Astrocyte of the cerebellum (primary cell): ENCODE measurements around the gene SPOCK1.

Experiments used
- DNase-seq: peaks from one replicate; pipeline ENCODE4 v3.0.0-alpha.2; 2011; ENCODE audit warnings: low read depth
- H3K4me3 ChIP-seq: 2 replicates; pipeline ENCODE4 v1.5.1; 2011; ENCODE audit warnings: mild to moderate bottlenecking, low read depth, low read length, moderate library complexity
- in situ Hi-C: cut with HindIII; loops from 2 replicates; pipeline ENCODE4 v1.10.0; 2017; ENCODE audit warnings: low sequenced_read_pairs
- TF ChIP-seq, protein P1 (sequence below): IDR thresholded peaks from 2 replicates; pipeline ENCODE4 v1.5.1; 2012; ENCODE audit warnings: low read length, low read depth, moderate library complexity, mild to moderate bottlenecking; ENCODE audit errors: missing control alignments

The SPOCK1 gene

DNA sequence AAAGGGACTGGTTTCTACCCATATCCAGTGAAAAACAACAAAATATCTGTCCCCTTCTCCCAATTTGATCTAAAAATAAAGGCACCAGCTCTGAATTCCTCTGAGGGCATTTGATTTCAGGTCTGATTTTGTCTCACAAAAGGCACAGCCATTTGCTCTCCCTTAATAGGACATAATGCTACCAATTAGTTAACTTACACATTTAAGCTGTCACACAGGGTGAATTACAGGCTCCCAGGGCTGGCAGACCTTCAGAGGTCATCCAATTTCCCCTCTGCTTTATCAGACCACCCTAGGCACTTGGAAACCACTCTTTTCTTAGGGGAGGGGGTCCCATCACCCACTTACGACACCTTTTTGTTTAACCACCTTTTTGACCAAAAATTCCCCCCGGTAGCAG is 319.9 kb downstream of the SPOCK1 start:
- in situ Hi-C loops = no loop called here
- no peak overlapping the region for H3K4me3 ChIP-seq
- no peak for DNase-seq
- TF ChIP-seq, protein P1, sequence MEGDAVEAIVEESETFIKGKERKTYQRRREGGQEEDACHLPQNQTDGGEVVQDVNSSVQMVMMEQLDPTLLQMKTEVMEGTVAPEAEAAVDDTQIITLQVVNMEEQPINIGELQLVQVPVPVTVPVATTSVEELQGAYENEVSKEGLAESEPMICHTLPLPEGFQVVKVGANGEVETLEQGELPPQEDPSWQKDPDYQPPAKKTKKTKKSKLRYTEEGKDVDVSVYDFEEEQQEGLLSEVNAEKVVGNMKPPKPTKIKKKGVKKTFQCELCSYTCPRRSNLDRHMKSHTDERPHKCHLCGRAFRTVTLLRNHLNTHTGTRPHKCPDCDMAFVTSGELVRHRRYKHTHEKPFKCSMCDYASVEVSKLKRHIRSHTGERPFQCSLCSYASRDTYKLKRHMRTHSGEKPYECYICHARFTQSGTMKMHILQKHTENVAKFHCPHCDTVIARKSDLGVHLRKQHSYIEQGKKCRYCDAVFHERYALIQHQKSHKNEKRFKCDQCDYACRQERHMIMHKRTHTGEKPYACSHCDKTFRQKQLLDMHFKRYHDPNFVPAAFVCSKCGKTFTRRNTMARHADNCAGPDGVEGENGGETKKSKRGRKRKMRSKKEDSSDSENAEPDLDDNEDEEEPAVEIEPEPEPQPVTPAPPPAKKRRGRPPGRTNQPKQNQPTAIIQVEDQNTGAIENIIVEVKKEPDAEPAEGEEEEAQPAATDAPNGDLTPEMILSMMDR = no peak

DNA sequence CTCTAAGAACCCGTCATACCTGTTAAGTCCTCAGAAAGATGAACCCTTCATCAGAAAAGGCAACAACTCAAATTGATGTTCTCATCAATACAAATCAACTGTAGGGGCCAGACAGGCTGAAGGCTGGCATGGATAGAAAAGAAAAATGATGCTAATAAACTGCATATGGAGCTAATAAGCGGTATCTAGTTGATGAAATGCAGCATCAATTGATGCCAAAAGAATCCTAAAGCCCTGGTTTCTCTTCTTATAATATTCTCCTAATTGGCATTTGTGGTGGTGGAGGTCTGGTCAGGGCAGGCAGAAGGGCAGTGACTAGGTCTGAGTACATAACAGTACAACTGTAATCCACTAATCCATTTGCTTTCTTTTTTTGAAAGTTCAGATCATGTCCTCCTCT is 322.5 kb downstream of the SPOCK1 start:
- in situ Hi-C loops = no loop called here
- TF ChIP-seq, protein P1 = no peak
- no peak overlapping the region for H3K4me3 ChIP-seq
- no peak for DNase-seq

GRCh38 chr5:137176126-137176525 is 323.0 kb downstream of the SPOCK1 start:
- no peak for DNase-seq
- TF ChIP-seq, protein P1 = no peak
- in situ Hi-C loops = no loop called here
- no peak overlapping the region for H3K4me3 ChIP-seq

- no peak for DNase-seq
- in situ Hi-C loops = no loop called here
- no peak overlapping the region for H3K4me3 ChIP-seq
- TF ChIP-seq, protein P1 = no peak
These were observed 324.9 kb downstream of the SPOCK1 start for GRCh38 chr5:137174196-137174595.

GRCh38 chr5:137172258-137172657 is 326.9 kb downstream of the SPOCK1 start:
- in situ Hi-C loops = no loop called here
- TF ChIP-seq, protein P1 = no peak
- no peak for DNase-seq
- no peak overlapping the region for H3K4me3 ChIP-seq

DNA sequence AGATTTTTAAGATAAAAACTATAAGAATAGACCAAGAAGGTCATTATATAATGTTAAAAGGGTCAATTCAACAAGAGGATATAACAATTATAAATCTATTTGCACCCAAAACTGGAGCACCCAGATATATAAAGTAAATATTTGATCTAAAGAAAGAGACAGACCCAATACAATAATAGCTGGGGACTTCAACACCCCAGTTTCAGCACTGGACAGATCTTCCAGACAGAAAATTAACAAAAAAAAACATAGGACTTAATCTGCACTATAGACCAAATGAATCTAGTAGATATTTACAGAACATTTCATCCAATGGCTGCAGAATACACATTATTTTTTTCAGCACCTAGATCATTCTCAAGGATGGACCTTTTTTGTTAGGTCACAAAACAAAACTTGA is 331.9 kb downstream of the SPOCK1 start:
- TF ChIP-seq, protein P1 = no peak
- DNase-seq = no peak
- H3K4me3 ChIP-seq = no peak overlapping the region
- in situ Hi-C loops = no loop called here

DNA sequence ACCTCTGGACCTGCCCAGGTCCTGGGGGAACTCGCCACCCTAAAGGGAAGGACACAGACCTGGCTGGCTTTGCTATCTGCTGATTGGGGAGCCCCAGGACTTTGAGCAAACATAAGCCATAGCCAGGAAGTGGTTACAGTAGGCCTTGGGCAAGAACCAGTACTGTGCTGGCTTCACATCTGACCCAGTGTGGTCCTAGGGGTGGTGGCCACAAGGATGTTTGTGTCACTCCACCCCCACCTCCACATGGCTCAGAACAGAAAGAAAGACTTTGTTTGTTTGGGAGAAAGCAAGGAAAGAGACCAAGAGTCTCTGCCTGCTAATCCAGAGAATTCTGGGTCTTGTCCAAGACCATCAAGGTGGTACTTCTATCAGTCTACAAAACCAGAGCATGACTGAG is 334.2 kb downstream of the SPOCK1 start:
- TF ChIP-seq, protein P1 = no peak
- in situ Hi-C loops = no loop called here
- no peak overlapping the region for H3K4me3 ChIP-seq
- DNase-seq = no peak
